Endothelial cell of umbilical vein (primary cell): ENCODE results near the gene PARS2.

Source experiments
- EZH2 ChIP-seq: IDR thresholded peaks from 2 replicates; pipeline ENCODE4 v1.6.1; 2012; ENCODE audit warnings: borderline replicate concordance, low read depth, mild to moderate bottlenecking, moderate library complexity, low read length, inconsistent platforms; ENCODE audit not compliant: severe bottlenecking
- FOS ChIP-seq: IDR thresholded peaks from 2 replicates; pipeline ENCODE4 v1.6.1; 2011; ENCODE audit warnings: mild to moderate bottlenecking, low read length, moderate library complexity, borderline replicate concordance; ENCODE audit not compliant: insufficient read depth
- POLR2A ChIP-seq: IDR thresholded peaks from 2 replicates; pipeline ENCODE4 v1.6.1; 2012; ENCODE audit warnings: low read depth, mild to moderate bottlenecking, control low read depth, low read length
- TF ChIP-seq, protein P1 (sequence below), 2 donors: IDR thresholded peaks; 1 replicate in 1 of 2; 2 replicates in 1 of 2; pipeline ENCODE4 v1.5.1; 2011; ENCODE audit warnings: low read length in 2 of 2, mild to moderate bottlenecking in 2 of 2, moderate library complexity in 2 of 2, control low read depth in 1 of 2, inconsistent platforms in 1 of 2, low read depth in 1 of 2; ENCODE audit not compliant: insufficient read depth in 1 of 2; ENCODE audit errors: extremely low read depth in 1 of 2

DNA sequence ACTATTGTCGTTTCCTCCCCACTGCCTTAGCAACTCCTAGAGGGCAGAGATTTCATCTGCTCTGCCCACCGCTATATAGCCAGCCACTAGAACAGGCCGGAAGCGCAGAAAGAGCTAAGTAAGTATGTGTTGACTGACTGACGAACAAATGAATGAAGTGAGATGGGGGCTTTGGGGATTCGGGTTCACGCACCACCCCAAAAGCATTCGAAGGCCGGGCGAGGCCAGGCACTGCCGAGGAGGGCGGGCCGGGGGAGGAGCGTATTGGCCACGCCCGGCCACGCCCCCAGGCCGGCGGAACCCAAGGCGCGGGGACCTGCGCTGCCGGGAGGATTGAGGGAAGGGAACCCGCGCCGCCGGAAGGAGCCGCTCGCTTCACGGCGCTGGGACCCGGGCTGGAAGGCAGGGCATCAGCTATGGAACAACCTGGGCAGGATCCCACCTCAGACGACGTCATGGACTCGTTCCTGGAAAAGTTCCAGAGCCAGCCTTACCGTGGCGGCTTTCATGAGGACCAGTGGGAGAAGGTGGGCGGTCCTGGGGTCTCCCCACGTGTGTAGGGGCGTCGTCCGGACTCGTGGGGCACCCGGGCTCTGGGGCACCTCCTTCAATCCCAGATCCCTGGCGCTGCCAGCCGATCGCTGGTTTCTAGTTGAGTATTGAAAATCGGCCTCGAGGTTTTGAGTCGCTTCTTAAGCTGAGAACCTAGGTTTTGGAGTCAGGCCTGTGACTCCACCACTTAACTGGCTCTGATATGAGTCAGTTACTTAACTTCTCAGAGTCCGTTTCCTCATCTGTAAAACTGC, 48.6 kb downstream of the PARS2 start, which contains the start of gene TTC4:
- TF ChIP-seq POLR2A, result peak; percentile 96
- TF ChIP-seq, protein P1, sequence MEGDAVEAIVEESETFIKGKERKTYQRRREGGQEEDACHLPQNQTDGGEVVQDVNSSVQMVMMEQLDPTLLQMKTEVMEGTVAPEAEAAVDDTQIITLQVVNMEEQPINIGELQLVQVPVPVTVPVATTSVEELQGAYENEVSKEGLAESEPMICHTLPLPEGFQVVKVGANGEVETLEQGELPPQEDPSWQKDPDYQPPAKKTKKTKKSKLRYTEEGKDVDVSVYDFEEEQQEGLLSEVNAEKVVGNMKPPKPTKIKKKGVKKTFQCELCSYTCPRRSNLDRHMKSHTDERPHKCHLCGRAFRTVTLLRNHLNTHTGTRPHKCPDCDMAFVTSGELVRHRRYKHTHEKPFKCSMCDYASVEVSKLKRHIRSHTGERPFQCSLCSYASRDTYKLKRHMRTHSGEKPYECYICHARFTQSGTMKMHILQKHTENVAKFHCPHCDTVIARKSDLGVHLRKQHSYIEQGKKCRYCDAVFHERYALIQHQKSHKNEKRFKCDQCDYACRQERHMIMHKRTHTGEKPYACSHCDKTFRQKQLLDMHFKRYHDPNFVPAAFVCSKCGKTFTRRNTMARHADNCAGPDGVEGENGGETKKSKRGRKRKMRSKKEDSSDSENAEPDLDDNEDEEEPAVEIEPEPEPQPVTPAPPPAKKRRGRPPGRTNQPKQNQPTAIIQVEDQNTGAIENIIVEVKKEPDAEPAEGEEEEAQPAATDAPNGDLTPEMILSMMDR (IDR thresholded peaks at IDR 0.05; ENCODE audit: extremely low read depth in 1 of 2, insufficient read depth in 1 of 2, low read depth in 1 of 2, low read length in 2 of 2), result no peak
- TF ChIP-seq EZH2, result no peak
- TF ChIP-seq FOS, result no peak
